ENCODE data around the gene MDFIC. TPM values are rescaled to one million over a fixed set of nuclear protein-coding genes. Genes with fewer than 3 reads are reported as not detected.

MDFIC gene
- total and polyA plus RNA-seq, 2 of the 4 experiments (the other 2 are of a cell fraction) = 16.9 to 35.0 TPM

DNA sequence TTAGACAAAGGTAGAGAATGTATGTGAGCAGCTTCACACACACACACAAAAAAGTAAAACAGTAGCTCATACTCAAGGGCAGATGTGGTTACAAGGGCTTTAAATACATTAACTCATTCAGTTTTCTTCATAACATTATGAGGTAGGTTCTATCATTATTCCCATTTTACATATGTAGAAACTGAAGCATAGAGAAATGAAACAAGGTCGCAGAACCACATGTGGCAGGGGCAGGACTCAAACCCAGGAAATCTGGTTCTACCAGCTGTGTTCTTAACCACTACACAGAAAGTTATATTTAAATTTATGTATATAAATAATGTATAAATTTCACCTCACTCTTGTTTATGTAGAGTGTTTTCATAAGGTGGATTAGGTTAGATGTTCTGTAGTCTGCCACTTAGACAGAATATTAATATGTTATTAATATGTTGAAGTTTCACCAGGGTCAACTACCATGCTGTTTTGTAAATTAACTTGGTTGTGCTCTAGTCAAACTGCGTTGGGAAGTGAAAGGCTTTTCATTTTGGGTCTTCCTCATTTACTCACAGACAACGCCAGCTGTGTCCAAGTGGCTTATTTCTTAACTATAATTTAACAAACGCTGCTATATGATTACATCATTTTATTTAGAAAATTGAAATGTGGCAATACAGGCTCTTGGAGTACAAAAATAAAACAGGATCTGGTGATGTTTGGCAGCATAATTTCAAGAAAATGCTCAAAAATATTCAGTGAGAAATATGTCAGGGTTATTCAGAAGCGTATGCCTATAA lies 138.4 kb downstream of the MDFIC start:
- Histone ChIP-seq H4K8ac (ENCODE audit: low read depth in 2 of 2, low read length in 2 of 2) (no peak overlapping the region), H2AFZ (replicated peaks; ENCODE audit: low read length, poor library complexity) (no peak overlapping the region), H3K23ac (ENCODE audit: low read depth, low read length) (no peak overlapping the region), H2BK5ac (ENCODE audit: low read depth, low read length, poor library complexity, severe bottlenecking) (no peak overlapping the region), H2AK5ac (ENCODE audit: low read depth, low read length) (no peak overlapping the region), H2BK20ac (ENCODE audit: low read depth, low read length) (no peak overlapping the region), H2BK120ac (ENCODE audit: low read depth, low read length) (no peak overlapping the region), H3K4me2 (ENCODE audit: low read depth, low read length) (no peak overlapping the region), H3K36me3 (ENCODE audit: control insufficient read depth, insufficient read depth, low read length) (no peaks in the 10 kb centered on the region), H2AK9ac (replicated peaks; ENCODE audit: low read depth, low read length, poor library complexity) (no peak overlapping the region), H4K20me1 (ENCODE audit: insufficient read depth, low read length) (no peaks in the 10 kb centered on the region), H4K5ac (ENCODE audit: low read depth, low read length) (no peak overlapping the region), H4K91ac (ENCODE audit: insufficient read depth, low read depth, low read length) (no peak overlapping the region), H3K18ac (ENCODE audit: low read depth, low read length) (no peak overlapping the region), H3K56ac (ENCODE audit: extremely low read depth, insufficient read depth, low read length) (no peak overlapping the region), H3K27ac (ENCODE audit: insufficient read depth, low read length) (no peak overlapping the region), H3K9me3 (ENCODE audit: control insufficient read depth, insufficient read depth, low read length) (no peaks in the 10 kb centered on the region), H3K4ac (ENCODE audit: low read depth, low read length) (no peak overlapping the region), H3K4me1 (ENCODE audit: control insufficient read depth, insufficient read depth, low read length) (no peaks in the 10 kb centered on the region), H3K9ac (ENCODE audit: low read depth, low read length) (no peak overlapping the region), H3K4me3 (ENCODE audit: insufficient read depth, low read depth, low read length) (no peak overlapping the region), H3K14ac (replicated peaks; ENCODE audit: low read depth, low read length) (no peak overlapping the region), H2BK15ac (ENCODE audit: low read depth, low read length) (no peak overlapping the region), H3K9me1 (ENCODE audit: insufficient read depth, low read length) (no peaks in the 10 kb centered on the region), H3K79me1 (ENCODE audit: low read depth in 1 of 2, low read length in 2 of 2) (no peaks in the 10 kb centered on the region), H3K27me3 (ENCODE audit: control insufficient read depth, insufficient read depth, low read length) (no peaks in the 10 kb centered on the region)
- dilution Hi-C loops (cut with HindIII; ENCODE audit: low sequenced_read_pairs, unreplicated experiment) (no loop called here), in situ Hi-C loops (cut with MboI; ENCODE audit: low sequenced_read_pairs) (no loop called here), intact Hi-C loops (cut with micrococcal nuclease) (no loop called here)
- no peak for DNase-seq
- no CpG with 5 or more reads among the region's 5 CpGs for WGBS, 2 experiments (ENCODE audit: extremely low coverage in 2 of 2, insufficient read length in 1 of 2)
- ATAC-seq (ENCODE audit: low read depth) = no peak
- POLR2A ChIA-PET (ENCODE audit: unreplicated experiment) = no interaction called here
- CTCF ChIA-PET = no interaction called here
- TF ChIP-seq, protein P1, sequence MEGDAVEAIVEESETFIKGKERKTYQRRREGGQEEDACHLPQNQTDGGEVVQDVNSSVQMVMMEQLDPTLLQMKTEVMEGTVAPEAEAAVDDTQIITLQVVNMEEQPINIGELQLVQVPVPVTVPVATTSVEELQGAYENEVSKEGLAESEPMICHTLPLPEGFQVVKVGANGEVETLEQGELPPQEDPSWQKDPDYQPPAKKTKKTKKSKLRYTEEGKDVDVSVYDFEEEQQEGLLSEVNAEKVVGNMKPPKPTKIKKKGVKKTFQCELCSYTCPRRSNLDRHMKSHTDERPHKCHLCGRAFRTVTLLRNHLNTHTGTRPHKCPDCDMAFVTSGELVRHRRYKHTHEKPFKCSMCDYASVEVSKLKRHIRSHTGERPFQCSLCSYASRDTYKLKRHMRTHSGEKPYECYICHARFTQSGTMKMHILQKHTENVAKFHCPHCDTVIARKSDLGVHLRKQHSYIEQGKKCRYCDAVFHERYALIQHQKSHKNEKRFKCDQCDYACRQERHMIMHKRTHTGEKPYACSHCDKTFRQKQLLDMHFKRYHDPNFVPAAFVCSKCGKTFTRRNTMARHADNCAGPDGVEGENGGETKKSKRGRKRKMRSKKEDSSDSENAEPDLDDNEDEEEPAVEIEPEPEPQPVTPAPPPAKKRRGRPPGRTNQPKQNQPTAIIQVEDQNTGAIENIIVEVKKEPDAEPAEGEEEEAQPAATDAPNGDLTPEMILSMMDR (conservative IDR thresholded peaks at IDR 0.05; ENCODE audit: low read depth, low read length) = no peak
- TF ChIP-seq FOS (IDR thresholded peaks at IDR 0.05; ENCODE audit: low read depth, low read length) = no peak
- BruUV-seq (replicated peaks) = no TSS peak

All from IMR-90 (cell line).